HEK293 (cell line): Measurements from ENCODE around the gene ZFPM1.

Experiments
- CTCF ChIP-seq: fragments of 450-650 bp; formaldehyde crosslinking; IDR thresholded peaks from 2 replicates; pipeline ENCODE4 v1.5.1; 2016; ENCODE audit warnings: missing biosample characterization, missing genetic modification characterization
- PRDM10 ChIP-seq: fragments of 450-650 bp; formaldehyde crosslinking; IDR thresholded peaks from 2 replicates; pipeline ENCODE4 v1.5.1; 2016; ENCODE audit warnings: missing biosample characterization, missing genetic modification characterization
- ZNF211 ChIP-seq: fragments of 450-650 bp; formaldehyde crosslinking; IDR thresholded peaks from 2 replicates; pipeline ENCODE4 v1.5.1; 2016; ENCODE audit warnings: low read depth, missing biosample characterization, missing genetic modification characterization
- ZNF223 ChIP-seq: fragments of 450-650 bp; formaldehyde crosslinking; IDR thresholded peaks from 2 replicates; pipeline ENCODE4 v1.5.1; 2016; ENCODE audit warnings: missing biosample characterization, missing genetic modification characterization
- ZNF239 ChIP-seq: fragments of 450-650 bp; formaldehyde crosslinking; IDR thresholded peaks from 2 replicates; pipeline ENCODE4 v1.5.1; 2016; ENCODE audit warnings: missing biosample characterization, missing genetic modification characterization
- ZNF560 ChIP-seq: fragments of 450-650 bp; formaldehyde crosslinking; IDR thresholded peaks from 2 replicates; pipeline ENCODE4 v1.5.1; 2017; ENCODE audit warnings: missing biosample characterization, missing genetic modification characterization, borderline replicate concordance
- ZNF664 ChIP-seq: fragments of 450-650 bp; formaldehyde crosslinking; IDR thresholded peaks from 2 replicates; pipeline ENCODE4 v1.5.1; 2016; ENCODE audit warnings: missing biosample characterization, missing genetic modification characterization
- ZNF777 ChIP-seq: fragments of 450-650 bp; formaldehyde crosslinking; IDR thresholded peaks from 2 replicates; pipeline ENCODE4 v1.5.1; 2017; ENCODE audit warnings: missing biosample characterization, missing genetic modification characterization, borderline replicate concordance
- ZSCAN5A ChIP-seq: fragments of 450-650 bp; formaldehyde crosslinking; IDR thresholded peaks from 2 replicates; pipeline ENCODE4 v1.5.1; 2016; ENCODE audit warnings: missing biosample characterization, missing genetic modification characterization

- TF ChIP-seq CTCF (tag by site-specific recombination) (no peak), ZSCAN5A (no peak), ZNF560 (tag by site-specific recombination) (no peak), ZNF664 (tag by site-specific recombination) (no peak), ZNF777 (no peak), ZNF239 (no peak), ZNF223 (tag by site-specific recombination) (no peak), ZNF211 (tag by site-specific recombination) (no peak), PRDM10 (tag by site-specific recombination) (no peak)
These were observed 67.0 kb downstream of the ZFPM1 start for GRCh38 chr16:88519938-88520653.
